Sigmoid colon (tissue), 3 donors: ENCODE data around the gene CFAP54.

Source experiments
- POLR2A ChIP-seq, 2 donors: fragments of 450-650 bp; IDR thresholded peaks; one replicate each; pipeline ENCODE4 v1.6.1; 2016; ENCODE audit warnings: antibody characterized with exemption in 2 of 2, mild to moderate bottlenecking in 2 of 2, moderate library complexity in 2 of 2
- TF ChIP-seq, protein P1 (sequence below), 4 experiments: fragments of 450-650 bp in 3 of 4; fragments of 200-600 bp in 1 of 4; IDR thresholded peaks; one replicate each; pipeline ENCODE4 v1.5.1; 2016 to 2019; ENCODE audit warnings: antibody characterized with exemption in 4 of 4, mild to moderate bottlenecking in 3 of 4, moderate library complexity in 2 of 4

GRCh38 chr12:96919510-96920210, 430.3 kb downstream of the CFAP54 start:
- TF ChIP-seq, protein P1, sequence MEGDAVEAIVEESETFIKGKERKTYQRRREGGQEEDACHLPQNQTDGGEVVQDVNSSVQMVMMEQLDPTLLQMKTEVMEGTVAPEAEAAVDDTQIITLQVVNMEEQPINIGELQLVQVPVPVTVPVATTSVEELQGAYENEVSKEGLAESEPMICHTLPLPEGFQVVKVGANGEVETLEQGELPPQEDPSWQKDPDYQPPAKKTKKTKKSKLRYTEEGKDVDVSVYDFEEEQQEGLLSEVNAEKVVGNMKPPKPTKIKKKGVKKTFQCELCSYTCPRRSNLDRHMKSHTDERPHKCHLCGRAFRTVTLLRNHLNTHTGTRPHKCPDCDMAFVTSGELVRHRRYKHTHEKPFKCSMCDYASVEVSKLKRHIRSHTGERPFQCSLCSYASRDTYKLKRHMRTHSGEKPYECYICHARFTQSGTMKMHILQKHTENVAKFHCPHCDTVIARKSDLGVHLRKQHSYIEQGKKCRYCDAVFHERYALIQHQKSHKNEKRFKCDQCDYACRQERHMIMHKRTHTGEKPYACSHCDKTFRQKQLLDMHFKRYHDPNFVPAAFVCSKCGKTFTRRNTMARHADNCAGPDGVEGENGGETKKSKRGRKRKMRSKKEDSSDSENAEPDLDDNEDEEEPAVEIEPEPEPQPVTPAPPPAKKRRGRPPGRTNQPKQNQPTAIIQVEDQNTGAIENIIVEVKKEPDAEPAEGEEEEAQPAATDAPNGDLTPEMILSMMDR (IDR thresholded peaks at IDR 0.05): no peak
- no peak for TF ChIP-seq POLR2A (IDR thresholded peaks at IDR 0.05)
